H9 (cell line): Measurements from ENCODE around the gene SPATA46. TPM values are rescaled to one million over a fixed set of nuclear protein-coding genes. Genes with fewer than 3 reads are reported as not detected.

ENCODE experiments used
- DNase-seq: peaks from one replicate; pipeline ENCODE4 v3.0.0-alpha.2; 2017
- H2AFZ ChIP-seq: one replicate; pipeline ENCODE4 v1.6.1; 2013; ENCODE audit warnings: mild to moderate bottlenecking, low read length, control low read depth, moderate library complexity
- H2AK5ac ChIP-seq: 2 replicates; pipeline ENCODE4 v1.6.1; 2013; ENCODE audit warnings: low read length, control low read depth, mixed read lengths; ENCODE audit not compliant: insufficient read length
- H2BK120ac ChIP-seq: one replicate; pipeline ENCODE4 v1.6.1; 2013; ENCODE audit warnings: low read depth, mild to moderate bottlenecking, low read length, control low read depth, inconsistent platforms; ENCODE audit not compliant: poor library complexity, severe bottlenecking
- H2BK12ac ChIP-seq: 2 replicates; pipeline ENCODE4 v1.6.1; 2013; ENCODE audit warnings: low read length, control low read depth, mixed read lengths, low read depth; ENCODE audit not compliant: insufficient read length
- H2BK15ac ChIP-seq: 2 replicates; pipeline ENCODE4 v1.6.1; 2013; ENCODE audit warnings: low read depth, low read length, control low read depth
- H2BK20ac ChIP-seq: one replicate; pipeline ENCODE4 v1.6.1; 2013; ENCODE audit warnings: low read depth, mild to moderate bottlenecking, low read length, control low read depth, inconsistent platforms; ENCODE audit not compliant: poor library complexity, severe bottlenecking
- H2BK5ac ChIP-seq: 2 replicates; pipeline ENCODE4 v1.6.1; 2013; ENCODE audit warnings: low read length, control low read depth, mixed read lengths; ENCODE audit not compliant: insufficient read length
- H3K14ac ChIP-seq: 2 replicates; pipeline ENCODE4 v1.6.1; 2013; ENCODE audit warnings: low read length, control low read depth; ENCODE audit not compliant: insufficient read depth
- H3K18ac ChIP-seq: 2 replicates; pipeline ENCODE4 v1.6.1; 2013; ENCODE audit warnings: low read depth, mild to moderate bottlenecking, mixed read lengths, low read length, control low read depth; ENCODE audit not compliant: insufficient read length
- H3K23ac ChIP-seq: 2 replicates; pipeline ENCODE4 v1.6.1; 2013; ENCODE audit warnings: low read length, control low read depth, mixed read lengths, low read depth; ENCODE audit not compliant: insufficient read length
- H3K23me2 ChIP-seq: 2 replicates; pipeline ENCODE4 v1.6.1; 2013; ENCODE audit warnings: low read depth, mild to moderate bottlenecking, mixed read lengths, low read length, control low read depth; ENCODE audit not compliant: insufficient read length, poor library complexity, severe bottlenecking
- H3K27ac ChIP-seq: 2 replicates; pipeline ENCODE4 v1.5.1; 2013; ENCODE audit warnings: low read length, control low read depth, mixed read lengths, low read depth; ENCODE audit not compliant: insufficient read length
- H3K27me3 ChIP-seq: 2 replicates; pipeline ENCODE4 v1.6.1; 2013; ENCODE audit warnings: low read length, control low read depth, inconsistent platforms; ENCODE audit not compliant: insufficient read depth
- H3K4ac ChIP-seq: 2 replicates; pipeline ENCODE4 v1.6.1; 2013; ENCODE audit warnings: low read depth, mild to moderate bottlenecking, control low read depth, inconsistent platforms, low read length, moderate library complexity
- H3K4me1 ChIP-seq: 2 replicates; pipeline ENCODE4 v1.6.1; 2013; ENCODE audit warnings: low read length, control low read depth, inconsistent platforms; ENCODE audit not compliant: insufficient read depth
- H3K4me2 ChIP-seq: 2 replicates; pipeline ENCODE4 v1.6.1; 2013; ENCODE audit warnings: low read length, control low read depth, mixed read lengths; ENCODE audit not compliant: insufficient read length, insufficient read depth
- H3K56ac ChIP-seq: 2 replicates; pipeline ENCODE4 v1.6.1; 2013; ENCODE audit warnings: low read depth, mild to moderate bottlenecking, mixed read lengths, low read length, control low read depth; ENCODE audit not compliant: insufficient read length
- H3K79me1 ChIP-seq: 2 replicates; pipeline ENCODE4 v1.6.1; 2013; ENCODE audit warnings: low read depth, mild to moderate bottlenecking, moderate library complexity, low read length, control low read depth, inconsistent platforms; ENCODE audit not compliant: insufficient read depth, poor library complexity, severe bottlenecking
- H3K79me2 ChIP-seq: 2 replicates; pipeline ENCODE4 v1.6.1; 2013; ENCODE audit warnings: low read length, control low read depth, inconsistent platforms; ENCODE audit not compliant: insufficient read depth
- H3K9ac ChIP-seq: 2 replicates; pipeline ENCODE4 v1.6.1; 2013; ENCODE audit warnings: low read length, control low read depth, mixed read lengths; ENCODE audit not compliant: insufficient read length; ENCODE audit errors: extremely low read depth
- H3K9me3 ChIP-seq: one replicate; pipeline ENCODE4 v1.6.1; 2013; ENCODE audit warnings: low read depth, low read length, inconsistent platforms; ENCODE audit not compliant: control insufficient read depth
- H3T11ph ChIP-seq: one replicate; pipeline ENCODE4 v1.6.1; 2013; ENCODE audit warnings: mild to moderate bottlenecking, low read length, control low read depth, inconsistent platforms
- H4K20me1 ChIP-seq: one replicate; pipeline ENCODE4 v1.6.1; 2013; ENCODE audit not compliant: control insufficient read depth, insufficient read length, insufficient read depth
- H4K5ac ChIP-seq: 2 replicates; pipeline ENCODE4 v1.6.1; 2013; ENCODE audit warnings: low read depth, mild to moderate bottlenecking, mixed read lengths, low read length, control low read depth; ENCODE audit not compliant: insufficient read length
- H4K8ac ChIP-seq: replicated peaks from 2 replicates; pipeline ENCODE4 v1.6.1; 2013; ENCODE audit warnings: low read length, control low read depth, mixed read lengths, low read depth; ENCODE audit not compliant: insufficient read length
- H4K91ac ChIP-seq: 2 replicates; pipeline ENCODE4 v1.6.1; 2013; ENCODE audit warnings: low read depth, mild to moderate bottlenecking, moderate library complexity, mixed read lengths, low read length, control low read depth; ENCODE audit not compliant: insufficient read length
- H3K27ac Mint-ChIP-seq, 3 experiments: 2 replicates in 2 of 3; 3 replicates in 1 of 3; pipeline ENCODE4 v1.8.0; 2020 to 2021; ENCODE audit warnings: mixed read lengths in 3 of 3, mild to moderate bottlenecking in 1 of 3, moderate library complexity in 1 of 3
- H3K27me3 Mint-ChIP-seq: 2 replicates; pipeline ENCODE4 v1.8.0; 2021; ENCODE audit warnings: low read depth, mild to moderate bottlenecking, moderate library complexity, mixed read lengths
- H3K36me3 Mint-ChIP-seq, 3 experiments: 2 replicates in 2 of 3; 3 replicates in 1 of 3; pipeline ENCODE4 v1.8.0; 2020 to 2021; ENCODE audit warnings: low read depth in 3 of 3, mixed read lengths in 3 of 3; ENCODE audit not compliant: insufficient read depth in 1 of 3
- H3K4me1 Mint-ChIP-seq, 2 experiments: 2 replicates each; pipeline ENCODE4 v1.8.0; 2020; ENCODE audit warnings: mixed read lengths in 2 of 2
- H3K4me3 Mint-ChIP-seq, 2 experiments: 2 replicates in 1 of 2; 3 replicates in 1 of 2; pipeline ENCODE4 v1.8.0; 2020 to 2021; ENCODE audit warnings: mild to moderate bottlenecking in 2 of 2, mixed read lengths in 2 of 2, moderate library complexity in 1 of 2
- H3K9me3 Mint-ChIP-seq, 2 experiments: 2 replicates in 1 of 2; 3 replicates in 1 of 2; pipeline ENCODE4 v1.8.0; 2020; ENCODE audit warnings: mild to moderate bottlenecking in 2 of 2, mixed read lengths in 2 of 2, moderate library complexity in 1 of 2
- WGBS: extraction: QIAGEN DNeasy Blood & Tissue Kit; methylation state at CpG from one replicate; pipeline ENCODE4 v1.1.7; 2013; ENCODE audit warnings: missing lambda C conversion rate, low lambda C conversion rate, mixed read lengths; ENCODE audit not compliant: insufficient read length; ENCODE audit errors: extremely low coverage; 5-methylcytosine and 5-hydroxymethylcytosine counted together
- total RNA-seq: library from RNA; stranded (reverse); gene quantifications from 2 replicates; pipeline ENCODE4 v1.2.1, GENCODE V29; 2021
- TF ChIP-seq, protein P1 (sequence below): fragments of 200-600 bp; sonication (generic); conservative IDR thresholded peaks from 3 replicates; pipeline ENCODE4 v1.8.0; 2021; ENCODE audit warnings: antibody characterized with exemption, mild to moderate bottlenecking

The SPATA46 gene
- total RNA-seq, 1 experiment from 2014 or later = not detected

DNA sequence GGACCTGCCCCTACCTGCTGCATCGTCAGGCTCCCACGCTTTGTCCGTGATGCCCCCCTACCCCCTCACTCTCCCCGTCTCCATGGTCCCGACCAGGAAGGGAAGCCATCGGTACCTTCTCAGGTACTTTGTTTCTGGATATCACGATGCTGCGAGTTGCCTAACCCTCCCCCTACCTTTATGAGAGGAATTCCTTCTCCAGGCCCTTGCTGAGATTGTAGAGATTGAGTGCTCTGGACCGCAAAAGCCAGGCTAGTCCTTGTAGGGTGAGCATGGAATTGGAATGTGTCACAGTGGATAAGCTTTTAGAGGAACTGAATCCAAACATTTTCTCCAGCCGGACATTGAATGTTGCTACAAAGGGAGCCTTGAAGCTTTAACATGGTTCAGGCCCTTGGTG is 8.9 kb downstream of the SPATA46 start:
- H3K23me2 ChIP-seq = no peaks in the 10 kb centered on the region
- H3K36me3 Mint-ChIP-seq = peaks cover 2 to 9% (median 3%) of the 10 kb centered on the region in 3 experiments; a peak in 4 of 7 replicates

More for the DNA sequence above, 8.9 kb downstream of the SPATA46 start:
- no peak overlapping the region for H2BK12ac ChIP-seq
- H3K4me3 Mint-ChIP-seq = no peak overlapping the region
- no peaks in the 10 kb centered on the region for H4K20me1 ChIP-seq
- no peak overlapping the region for H3T11ph ChIP-seq
- WGBS = no CpG with 5 or more reads among the region's 10 CpGs
- H3K27ac Mint-ChIP-seq = peak overlapping the region in 1 of 3 experiments; percentile 21; a peak in 1 of 7 replicates
- H3K4ac ChIP-seq = no peak overlapping the region
- H3K14ac ChIP-seq = no peak overlapping the region
- H2BK20ac ChIP-seq = no peak overlapping the region
- DNase-seq = no peak
- H2BK15ac ChIP-seq = no peak overlapping the region
- H3K79me1 ChIP-seq = no peaks in the 10 kb centered on the region
- no peak overlapping the region for H3K9ac ChIP-seq
- no peak overlapping the region for H3K27ac ChIP-seq
- H4K91ac ChIP-seq = no peak overlapping the region
- no peak overlapping the region for H3K18ac ChIP-seq
- H2AFZ ChIP-seq = no peak overlapping the region
- no peak overlapping the region for H3K23ac ChIP-seq
- TF ChIP-seq, protein P1, sequence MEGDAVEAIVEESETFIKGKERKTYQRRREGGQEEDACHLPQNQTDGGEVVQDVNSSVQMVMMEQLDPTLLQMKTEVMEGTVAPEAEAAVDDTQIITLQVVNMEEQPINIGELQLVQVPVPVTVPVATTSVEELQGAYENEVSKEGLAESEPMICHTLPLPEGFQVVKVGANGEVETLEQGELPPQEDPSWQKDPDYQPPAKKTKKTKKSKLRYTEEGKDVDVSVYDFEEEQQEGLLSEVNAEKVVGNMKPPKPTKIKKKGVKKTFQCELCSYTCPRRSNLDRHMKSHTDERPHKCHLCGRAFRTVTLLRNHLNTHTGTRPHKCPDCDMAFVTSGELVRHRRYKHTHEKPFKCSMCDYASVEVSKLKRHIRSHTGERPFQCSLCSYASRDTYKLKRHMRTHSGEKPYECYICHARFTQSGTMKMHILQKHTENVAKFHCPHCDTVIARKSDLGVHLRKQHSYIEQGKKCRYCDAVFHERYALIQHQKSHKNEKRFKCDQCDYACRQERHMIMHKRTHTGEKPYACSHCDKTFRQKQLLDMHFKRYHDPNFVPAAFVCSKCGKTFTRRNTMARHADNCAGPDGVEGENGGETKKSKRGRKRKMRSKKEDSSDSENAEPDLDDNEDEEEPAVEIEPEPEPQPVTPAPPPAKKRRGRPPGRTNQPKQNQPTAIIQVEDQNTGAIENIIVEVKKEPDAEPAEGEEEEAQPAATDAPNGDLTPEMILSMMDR = no peak
- no peaks in the 10 kb centered on the region for H3K4me1 ChIP-seq
- no peaks in the 10 kb centered on the region for H3K9me3 Mint-ChIP-seq
- no peak overlapping the region for H3K56ac ChIP-seq
- H3K79me2 ChIP-seq = no peaks in the 10 kb centered on the region
- no peak overlapping the region for H3K4me2 ChIP-seq
- peaks cover 0 to 7% of the 10 kb centered on the region in 2 experiments; a peak in 2 of 4 replicates for H3K4me1 Mint-ChIP-seq
- no peaks in the 10 kb centered on the region for H3K27me3 Mint-ChIP-seq
- no peaks in the 10 kb centered on the region for H3K9me3 ChIP-seq
- no peak overlapping the region for H4K5ac ChIP-seq
- no peaks in the 10 kb centered on the region for H3K27me3 ChIP-seq
- H2BK5ac ChIP-seq = no peak overlapping the region
- H2BK120ac ChIP-seq = no peak overlapping the region
- H2AK5ac ChIP-seq = no peak overlapping the region
- H4K8ac ChIP-seq = no peak overlapping the region
